Naive B cell (primary cell): ENCODE results near the gene LDLRAD4. TPM values are rescaled to one million over a fixed set of nuclear protein-coding genes. Genes with fewer than 3 reads are reported as not detected.

Experiments used
- ATAC-seq, 2 donors: fragments of 150-1000 bp; cut with Tn5 transposase; 2 replicates each; pipeline ENCODE4 v1.10.0; 2021; ENCODE audit warnings: low read depth in 2 of 2, mild to moderate bottlenecking in 2 of 2, moderate library complexity in 2 of 2
- DNase-seq: peaks from one replicate; pipeline ENCODE4 v3.0.0; 2022
- H3K27ac Mint-ChIP-seq, 6 donors: one replicate each; pipeline ENCODE4 v1.8.0; 2020 to 2022; ENCODE audit warnings: mild to moderate bottlenecking in 6 of 6, mixed read lengths in 6 of 6, moderate library complexity in 5 of 6, inconsistent platforms in 2 of 6
- H3K27me3 Mint-ChIP-seq, 3 donors: one replicate each; pipeline ENCODE4 v1.8.0; 2021 to 2022; ENCODE audit warnings: mixed read lengths in 3 of 3, mild to moderate bottlenecking in 1 of 3
- H3K36me3 Mint-ChIP-seq, 2 donors: one replicate each; pipeline ENCODE4 v1.8.0; 2020 to 2022; ENCODE audit warnings: mixed read lengths in 2 of 2, inconsistent platforms in 1 of 2, mild to moderate bottlenecking in 1 of 2
- H3K4me1 Mint-ChIP-seq, 3 donors: one replicate each; pipeline ENCODE4 v1.8.0; 2020 to 2022; ENCODE audit warnings: mixed read lengths in 3 of 3, inconsistent platforms in 1 of 3, mild to moderate bottlenecking in 1 of 3, moderate library complexity in 1 of 3
- H3K4me3 Mint-ChIP-seq, 8 donors: one replicate each; pipeline ENCODE4 v1.8.0; 2020 to 2022; ENCODE audit warnings: mild to moderate bottlenecking in 8 of 8, mixed read lengths in 8 of 8, moderate library complexity in 8 of 8, inconsistent platforms in 2 of 8
- H3K9me3 Mint-ChIP-seq, 7 donors: one replicate each; pipeline ENCODE4 v1.8.0; 2020 to 2022; ENCODE audit warnings: mixed read lengths in 7 of 7, mild to moderate bottlenecking in 5 of 7, inconsistent platforms in 2 of 7, moderate library complexity in 1 of 7
- polyA plus RNA-seq, 6 donors: library from polyadenylated mRNA; unstranded; fragments of 300-500 nt; fragmentation: Illumina TruSeq; gene quantifications; one replicate each; pipeline ENCODE4 v1.2.3, GENCODE V29; 2021; ENCODE audit warnings: low read depth in 6 of 6

LDLRAD4 gene
- polyA plus RNA-seq, 6 donors from 2014 or later: 6.4 to 16.1 (median 9.2) TPM

GRCh38 chr18:13566941-13567746, 348.6 kb downstream of the LDLRAD4 start:
- H3K4me3 Mint-ChIP-seq: peak overlapping the region; percentile 77 to 93 (median 86)
- H3K9me3 Mint-ChIP-seq: no peaks in the 10 kb centered on the region
- H3K36me3 Mint-ChIP-seq: no peaks in the 10 kb centered on the region
- no peaks in the 10 kb centered on the region for H3K27me3 Mint-ChIP-seq
- DNase-seq (peak; percentile 85), ATAC-seq (peak; percentile 60 to 66)
- H3K27ac Mint-ChIP-seq: peak overlapping the region; percentile 94 to 100 (median 99)
- peaks cover 49 to 74% (median 61%) of the 10 kb centered on the region in 3 donors for H3K4me1 Mint-ChIP-seq

GRCh38 chr18:13568443-13569392, 350.2 kb downstream of the LDLRAD4 start:
- H3K27me3 Mint-ChIP-seq: no peaks in the 10 kb centered on the region
- H3K9me3 Mint-ChIP-seq: no peaks in the 10 kb centered on the region
- H3K27ac Mint-ChIP-seq: peak overlapping the region; percentile 94 to 100 (median 99)
- peak overlapping the region in 7 of 8 donors; percentile 7 to 93 (median 31) for H3K4me3 Mint-ChIP-seq
- DNase-seq: no peak
- H3K36me3 Mint-ChIP-seq: no peaks in the 10 kb centered on the region
- H3K4me1 Mint-ChIP-seq: peaks cover 37 to 59% (median 46%) of the 10 kb centered on the region in 3 donors
- no peak for ATAC-seq

GRCh38 chr18:13570216-13570615, 351.7 kb downstream of the LDLRAD4 start:
- H3K27me3 Mint-ChIP-seq: no peaks in the 10 kb centered on the region
- peaks cover 28 to 47% (median 36%) of the 10 kb centered on the region in 3 donors for H3K4me1 Mint-ChIP-seq
- no peak overlapping the region for H3K4me3 Mint-ChIP-seq
- DNase-seq (no peak), ATAC-seq (no peak)
- peak overlapping the region in 4 of 6 donors; percentile 30 to 99 (median 72) for H3K27ac Mint-ChIP-seq
- no peaks in the 10 kb centered on the region for H3K9me3 Mint-ChIP-seq
- H3K36me3 Mint-ChIP-seq: no peaks in the 10 kb centered on the region

- Mint-ChIP-seq H3K4me1 (peaks cover 30 to 43% (median 36%) of the 10 kb centered on the region in 3 donors), H3K4me3 (peak overlapping the region in 1 of 8 donors; percentile 54), H3K27me3 (no peaks in the 10 kb centered on the region), H3K36me3 (no peaks in the 10 kb centered on the region), H3K9me3 (no peaks in the 10 kb centered on the region), H3K27ac (peak overlapping the region in 5 of 6 donors; percentile 36 to 93 (median 83))
- DNase-seq: no peak
- no peak for ATAC-seq
Observed at GRCh38 chr18:13570856-13571495, 352.4 kb downstream of the LDLRAD4 start.

GRCh38 chr18:13572148-13572547, 353.6 kb downstream of the LDLRAD4 start:
- H3K4me3 Mint-ChIP-seq: no peak overlapping the region
- no peak for DNase-seq
- no peak for ATAC-seq
- no peaks in the 10 kb centered on the region for H3K36me3 Mint-ChIP-seq
- peak overlapping the region in 1 of 6 donors; percentile 42 for H3K27ac Mint-ChIP-seq
- H3K27me3 Mint-ChIP-seq: no peaks in the 10 kb centered on the region
- peaks cover 29 to 42% (median 34%) of the 10 kb centered on the region in 3 donors for H3K4me1 Mint-ChIP-seq
- H3K9me3 Mint-ChIP-seq: no peaks in the 10 kb centered on the region

- ATAC-seq (no peak), DNase-seq (no peak)
- Mint-ChIP-seq H3K4me3 (peak overlapping the region in 1 of 8 donors; percentile 14), H3K4me1 (peaks cover 28 to 42% (median 34%) of the 10 kb centered on the region in 3 donors), H3K27me3 (no peaks in the 10 kb centered on the region), H3K9me3 (no peaks in the 10 kb centered on the region), H3K27ac (peak overlapping the region in 2 of 6 donors; percentile 26 to 42), H3K36me3 (no peaks in the 10 kb centered on the region)
Observed at GRCh38 chr18:13572721-13573120, 354.2 kb downstream of the LDLRAD4 start.

GRCh38 chr18:13573750-13574149, 355.2 kb downstream of the LDLRAD4 start:
- no peak overlapping the region for H3K27ac Mint-ChIP-seq
- no peak for ATAC-seq
- no peak overlapping the region for H3K4me3 Mint-ChIP-seq
- peaks cover 27 to 40% (median 35%) of the 10 kb centered on the region in 3 donors for H3K4me1 Mint-ChIP-seq
- DNase-seq: no peak
- H3K36me3 Mint-ChIP-seq: no peaks in the 10 kb centered on the region
- no peaks in the 10 kb centered on the region for H3K27me3 Mint-ChIP-seq
- H3K9me3 Mint-ChIP-seq: no peaks in the 10 kb centered on the region

- no peak overlapping the region for H3K4me3 Mint-ChIP-seq
- no peak for DNase-seq
- peak overlapping the region in 4 of 6 donors; percentile 42 to 67 (median 59) for H3K27ac Mint-ChIP-seq
- H3K27me3 Mint-ChIP-seq: no peaks in the 10 kb centered on the region
- H3K4me1 Mint-ChIP-seq: peaks cover 21 to 37% (median 29%) of the 10 kb centered on the region in 3 donors
- H3K9me3 Mint-ChIP-seq: no peaks in the 10 kb centered on the region
- no peak for ATAC-seq
- H3K36me3 Mint-ChIP-seq: no peaks in the 10 kb centered on the region
Observed at GRCh38 chr18:13574355-13574754, 355.8 kb downstream of the LDLRAD4 start.

GRCh38 chr18:13574761-13575160, 356.2 kb downstream of the LDLRAD4 start:
- H3K27me3 Mint-ChIP-seq: no peaks in the 10 kb centered on the region

GRCh38 chr18:13576598-13576997, 358.0 kb downstream of the LDLRAD4 start:
- no peaks in the 10 kb centered on the region for H3K36me3 Mint-ChIP-seq
- DNase-seq: no peak
- H3K27me3 Mint-ChIP-seq: no peaks in the 10 kb centered on the region
- H3K27ac Mint-ChIP-seq: peak overlapping the region in 5 of 6 donors; percentile 69 to 97 (median 84)
- H3K4me1 Mint-ChIP-seq: peaks cover 29 to 42% (median 39%) of the 10 kb centered on the region in 3 donors
- ATAC-seq: no peak
- peak overlapping the region in 7 of 8 donors; percentile 47 to 88 (median 81) for H3K4me3 Mint-ChIP-seq
- H3K9me3 Mint-ChIP-seq: no peaks in the 10 kb centered on the region

More at GRCh38 chr18:13574761-13575160, 356.2 kb downstream of the LDLRAD4 start:
- Mint-ChIP-seq H3K4me3 (no peak overlapping the region), H3K36me3 (no peaks in the 10 kb centered on the region), H3K27ac (peak overlapping the region in 3 of 6 donors; percentile 51 to 67 (median 67)), H3K9me3 (no peaks in the 10 kb centered on the region), H3K4me1 (peaks cover 24 to 40% (median 32%) of the 10 kb centered on the region in 3 donors)
- DNase-seq (no peak), ATAC-seq (no peak)

- peak overlapping the region; percentile 69 to 97 (median 89) for H3K27ac Mint-ChIP-seq
Observed at GRCh38 chr18:13577091-13577697, 358.6 kb downstream of the LDLRAD4 start.

GRCh38 chr18:13577781-13578180, 359.2 kb downstream of the LDLRAD4 start:
- DNase-seq (no peak), ATAC-seq (no peak)
- Mint-ChIP-seq H3K4me3 (peak overlapping the region; percentile 42 to 88 (median 78)), H3K4me1 (peaks cover 29 to 42% (median 39%) of the 10 kb centered on the region in 3 donors), H3K27ac (peak overlapping the region in 4 of 6 donors; percentile 9 to 97 (median 76)), H3K36me3 (no peaks in the 10 kb centered on the region), H3K27me3 (no peaks in the 10 kb centered on the region), H3K9me3 (no peaks in the 10 kb centered on the region)

More at GRCh38 chr18:13577091-13577697, 358.6 kb downstream of the LDLRAD4 start:
- peak; percentile 65 for DNase-seq
- Mint-ChIP-seq H3K27me3 (no peaks in the 10 kb centered on the region), H3K36me3 (no peaks in the 10 kb centered on the region), H3K9me3 (no peaks in the 10 kb centered on the region), H3K4me1 (peaks cover 29 to 42% (median 39%) of the 10 kb centered on the region in 3 donors), H3K4me3 (peak overlapping the region; percentile 52 to 88 (median 80))
- ATAC-seq: peak; percentile 84 to 86
